Immature natural killer cell (primary cell): ENCODE results near the gene IL18BP. TPM values are rescaled to one million over a fixed set of nuclear protein-coding genes. Genes with fewer than 3 reads are reported as not detected.
A peak's percentile ranks its signal among the peaks of the same experiment; 100 is the strongest.

Experiments
- DNase-seq, 3 donors: peaks; one replicate each; pipeline ENCODE4 v3.0.0; 2022; ENCODE audit warnings: mixed read lengths in 1 of 3
- H3K27ac Mint-ChIP-seq, 6 donors: one replicate each; pipeline ENCODE4 v1.8.0; 2020; ENCODE audit warnings: mixed read lengths in 6 of 6, mild to moderate bottlenecking in 5 of 6, inconsistent platforms in 4 of 6, moderate library complexity in 3 of 6
- H3K27me3 Mint-ChIP-seq, 3 donors: one replicate each; pipeline ENCODE4 v1.8.0; 2020 to 2021; ENCODE audit warnings: low read depth in 3 of 3, mild to moderate bottlenecking in 3 of 3, mixed read lengths in 3 of 3, moderate library complexity in 3 of 3, inconsistent platforms in 1 of 3
- H3K36me3 Mint-ChIP-seq, 3 donors: one replicate each; pipeline ENCODE4 v1.8.0; 2020; ENCODE audit warnings: mixed read lengths in 3 of 3, inconsistent platforms in 2 of 3, mild to moderate bottlenecking in 2 of 3
- H3K4me1 Mint-ChIP-seq, 2 donors: one replicate each; pipeline ENCODE4 v1.8.0; 2020; ENCODE audit warnings: inconsistent platforms in 2 of 2, mild to moderate bottlenecking in 2 of 2, mixed read lengths in 2 of 2, moderate library complexity in 1 of 2
- H3K4me3 Mint-ChIP-seq, 5 donors: one replicate each; pipeline ENCODE4 v1.8.0; 2020; ENCODE audit warnings: mild to moderate bottlenecking in 5 of 5, mixed read lengths in 5 of 5, inconsistent platforms in 3 of 5, moderate library complexity in 3 of 5
- H3K9me3 Mint-ChIP-seq, 6 donors: one replicate each; pipeline ENCODE4 v1.8.0; 2020; ENCODE audit warnings: mild to moderate bottlenecking in 6 of 6, mixed read lengths in 6 of 6, inconsistent platforms in 4 of 6, moderate library complexity in 3 of 6
- polyA plus RNA-seq, 3 donors: library from polyadenylated mRNA; unstranded; fragments of 300-500 nt; fragmentation: Illumina TruSeq; gene quantifications; one replicate each; pipeline ENCODE4 v1.2.3, GENCODE V29; 2021

IL18BP gene
- 10 to 100 TPM in 1 of 3 donors, 1 to 10 TPM in 2; 6.0 to 22.6 (median 8.6) TPM for polyA plus RNA-seq

GRCh38 chr11:71998649-71999310 is at the start of gene IL18BP:
TSS of gene IL18BP (plus strand) at chr11:71998909. CDS start at chr11:71999985, 1,076 bp downstream.
- Mint-ChIP-seq H3K4me3 (peak within 1 kb of the TSS; percentile 84 to 96 (median 88)), H3K27me3 (peaks cover 2 to 6% (median 5%) of the 10 kb centered on the region in 3 donors), H3K9me3 (no peaks in the 10 kb centered on the region), H3K4me1 (peaks cover 32 to 34% of the 10 kb centered on the region in 2 donors), H3K36me3 (peaks cover 15 to 20% (median 20%) of the 10 kb centered on the region in 3 donors), H3K27ac (peak within 1 kb of the TSS; percentile 93 to 98 (median 94))
- peak; percentile 32 to 49 (median 38) for DNase-seq

- DNase-seq = no peak
- H3K27ac Mint-ChIP-seq = no peak overlapping the region
- peaks cover 0 to 4% (median 0%) of the 10 kb centered on the region in 3 donors for H3K36me3 Mint-ChIP-seq
- H3K27me3 Mint-ChIP-seq = no peaks in the 10 kb centered on the region
- no peaks in the 10 kb centered on the region for H3K9me3 Mint-ChIP-seq
- H3K4me3 Mint-ChIP-seq = no peak overlapping the region
- H3K4me1 Mint-ChIP-seq = peaks cover 14 to 24% of the 10 kb centered on the region in 2 donors
Measured at GRCh38 chr11:71949034-71949433, 49.7 kb upstream of the IL18BP start.

GRCh38 chr11:71951741-71952310 is 46.9 kb upstream of the IL18BP start:
- Mint-ChIP-seq H3K27me3 (no peaks in the 10 kb centered on the region), H3K27ac (no peak overlapping the region), H3K4me1 (peaks cover 17 to 22% of the 10 kb centered on the region in 2 donors), H3K4me3 (no peak overlapping the region), H3K9me3 (no peaks in the 10 kb centered on the region), H3K36me3 (no peaks in the 10 kb centered on the region)
- no peak for DNase-seq

GRCh38 chr11:71955898-71956456 is 42.7 kb upstream of the IL18BP start:
- H3K27ac Mint-ChIP-seq = no peak overlapping the region

GRCh38 chr11:71962428-71963038 is 36.2 kb upstream of the IL18BP start:
- peak overlapping the region in 1 of 5 donors; percentile 40 for H3K4me3 Mint-ChIP-seq
- peak in 2 of 3 donors; percentile 2 to 23 for DNase-seq
- H3K4me1 Mint-ChIP-seq = peaks cover 9 to 30% of the 10 kb centered on the region in 2 donors
- H3K9me3 Mint-ChIP-seq = no peaks in the 10 kb centered on the region
- no peaks in the 10 kb centered on the region for H3K27me3 Mint-ChIP-seq
- peaks cover 8 to 19% (median 9%) of the 10 kb centered on the region in 3 donors for H3K36me3 Mint-ChIP-seq
- peak overlapping the region; percentile 5 to 81 (median 52) for H3K27ac Mint-ChIP-seq

More at GRCh38 chr11:71955898-71956456, 42.7 kb upstream of the IL18BP start:
- H3K27me3 Mint-ChIP-seq = no peaks in the 10 kb centered on the region
- H3K9me3 Mint-ChIP-seq = no peaks in the 10 kb centered on the region
- H3K4me1 Mint-ChIP-seq = peaks cover 13 to 24% of the 10 kb centered on the region in 2 donors
- DNase-seq = no peak
- H3K4me3 Mint-ChIP-seq = no peak overlapping the region
- H3K36me3 Mint-ChIP-seq = peaks cover 3 to 6% (median 5%) of the 10 kb centered on the region in 3 donors

- Mint-ChIP-seq H3K4me3 (no peak overlapping the region), H3K36me3 (peaks cover 9 to 23% (median 12%) of the 10 kb centered on the region in 3 donors), H3K27me3 (no peaks in the 10 kb centered on the region), H3K4me1 (peaks cover 9 to 21% of the 10 kb centered on the region in 2 donors), H3K27ac (no peak overlapping the region), H3K9me3 (no peaks in the 10 kb centered on the region)
- DNase-seq = no peak
Measured at GRCh38 chr11:71963468-71963867, 35.2 kb upstream of the IL18BP start.

GRCh38 chr11:71964641-71965040 is 34.1 kb upstream of the IL18BP start:
- peaks cover 10 to 25% (median 12%) of the 10 kb centered on the region in 3 donors for H3K36me3 Mint-ChIP-seq
- no peaks in the 10 kb centered on the region for H3K9me3 Mint-ChIP-seq
- no peak for DNase-seq
- no peaks in the 10 kb centered on the region for H3K27me3 Mint-ChIP-seq
- peaks cover 9 to 21% of the 10 kb centered on the region in 2 donors for H3K4me1 Mint-ChIP-seq
- no peak overlapping the region for H3K4me3 Mint-ChIP-seq
- H3K27ac Mint-ChIP-seq = no peak overlapping the region

- no peak for DNase-seq
- H3K9me3 Mint-ChIP-seq = no peaks in the 10 kb centered on the region
- no peak overlapping the region for H3K4me3 Mint-ChIP-seq
- H3K27me3 Mint-ChIP-seq = no peaks in the 10 kb centered on the region
- H3K27ac Mint-ChIP-seq = no peak overlapping the region
- no peaks in the 10 kb centered on the region for H3K4me1 Mint-ChIP-seq
- peaks cover 4 to 12% (median 6%) of the 10 kb centered on the region in 3 donors for H3K36me3 Mint-ChIP-seq
Measured at GRCh38 chr11:71971680-71972079, 27.0 kb upstream of the IL18BP start.

GRCh38 chr11:71976551-71976950 is 22.2 kb upstream of the IL18BP start:
- peaks cover 0 to 3% (median 0%) of the 10 kb centered on the region in 3 donors for H3K36me3 Mint-ChIP-seq
- H3K4me3 Mint-ChIP-seq = no peak overlapping the region
- no peak overlapping the region for H3K27ac Mint-ChIP-seq
- H3K9me3 Mint-ChIP-seq = no peaks in the 10 kb centered on the region
- no peaks in the 10 kb centered on the region for H3K4me1 Mint-ChIP-seq
- H3K27me3 Mint-ChIP-seq = peaks cover 0 to 3% (median 0%) of the 10 kb centered on the region in 3 donors
- DNase-seq = no peak

GRCh38 chr11:71977090-71977489 is 21.6 kb upstream of the IL18BP start:
- H3K27ac Mint-ChIP-seq = no peak overlapping the region
- no peaks in the 10 kb centered on the region for H3K4me1 Mint-ChIP-seq
- H3K36me3 Mint-ChIP-seq = peaks cover 0 to 3% (median 3%) of the 10 kb centered on the region in 3 donors
- peaks cover 0 to 3% (median 0%) of the 10 kb centered on the region in 3 donors for H3K27me3 Mint-ChIP-seq
- no peaks in the 10 kb centered on the region for H3K9me3 Mint-ChIP-seq
- no peak for DNase-seq
- no peak overlapping the region for H3K4me3 Mint-ChIP-seq

GRCh38 chr11:71977743-71978418 is 20.8 kb upstream of the IL18BP start:
- DNase-seq = peak; percentile 21 to 46 (median 37)
- Mint-ChIP-seq H3K9me3 (no peaks in the 10 kb centered on the region), H3K36me3 (peaks cover 3 to 4% (median 3%) of the 10 kb centered on the region in 3 donors), H3K27me3 (peaks cover 0 to 3% (median 0%) of the 10 kb centered on the region in 3 donors), H3K4me1 (no peaks in the 10 kb centered on the region), H3K27ac (peak overlapping the region in 1 of 6 donors; percentile 42), H3K4me3 (no peak overlapping the region)

- Mint-ChIP-seq H3K4me3 (no peak overlapping the region), H3K4me1 (no peaks in the 10 kb centered on the region), H3K9me3 (no peaks in the 10 kb centered on the region), H3K27me3 (peaks cover 0 to 3% (median 0%) of the 10 kb centered on the region in 3 donors), H3K36me3 (peaks cover 4 to 12% (median 11%) of the 10 kb centered on the region in 3 donors), H3K27ac (no peak overlapping the region)
- DNase-seq = no peak
Measured at GRCh38 chr11:71979094-71979493, 19.6 kb upstream of the IL18BP start.

- no peak for DNase-seq
- Mint-ChIP-seq H3K36me3 (peaks cover 4 to 12% (median 11%) of the 10 kb centered on the region in 3 donors), H3K27me3 (peaks cover 0 to 3% (median 0%) of the 10 kb centered on the region in 3 donors), H3K9me3 (no peaks in the 10 kb centered on the region), H3K27ac (peak overlapping the region in 1 of 6 donors; percentile 36), H3K4me1 (no peaks in the 10 kb centered on the region), H3K4me3 (no peak overlapping the region)
Measured at GRCh38 chr11:71979602-71980001, 19.1 kb upstream of the IL18BP start.
